ENCODE results near the gene CHAF1B.
"Not testable (repeated sequence)": the region's sequence is repeated elsewhere in the genome, so short reads cannot be mapped to it uniquely, and the experiment has no call there.

Gene CHAF1B

DNA sequence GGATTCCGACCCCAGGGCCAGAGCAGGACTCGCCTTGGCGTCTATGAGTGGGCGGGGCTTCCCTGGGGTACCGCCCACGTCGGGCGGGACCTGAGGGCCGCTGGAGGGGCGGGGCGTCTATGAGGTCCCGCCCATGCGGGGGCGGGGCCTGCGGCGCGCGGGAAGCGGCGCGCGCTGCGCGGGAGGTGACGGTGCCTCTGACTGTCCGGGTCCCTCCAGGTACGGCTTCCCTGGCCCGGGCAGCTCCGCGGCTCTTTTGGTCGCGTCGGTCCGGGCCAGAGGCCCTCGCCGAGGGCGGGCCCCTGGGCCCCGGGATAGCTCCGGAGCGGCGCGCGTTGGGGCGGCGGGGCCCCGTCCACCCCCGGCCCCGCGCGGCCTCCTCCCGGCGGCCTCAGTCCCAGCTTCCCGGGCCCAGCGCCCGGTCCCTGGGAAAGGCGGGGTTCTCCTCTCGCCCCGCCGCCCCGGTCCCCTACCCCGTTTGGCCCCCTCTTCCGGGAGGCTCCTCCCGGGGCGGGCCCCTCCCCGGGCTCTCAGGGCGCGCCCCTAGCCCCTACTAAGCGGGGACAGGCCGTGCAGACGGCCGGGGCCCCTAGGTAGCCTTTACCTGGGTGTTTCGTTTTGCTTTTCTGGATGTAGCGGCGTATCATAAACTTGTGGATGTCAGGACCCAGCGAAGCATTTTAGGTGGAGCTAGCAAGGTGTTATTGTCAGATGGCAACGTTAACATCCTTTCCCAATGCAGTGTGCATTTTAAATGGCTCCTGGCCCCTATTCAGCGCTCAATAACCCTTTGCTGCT is at the start of gene CHAF1B:
CHAF1B (plus strand) TSS at position 160 of the 798 bp plus-strand sequence. CDS start 745 bp downstream, outside the sequence.
- peak; percentile 80 for DNase-seq (ENCODE audit: low read depth, low spot score)

GRCh38 chr21:36337099-36337509 is 48.1 kb upstream of the CHAF1B start:
- Histone ChIP-seq H3K4me3 (ENCODE audit: insufficient read length, low read depth) (no peak overlapping the region), H3K4me1 (ENCODE audit: insufficient read depth, insufficient read length) (no peaks in the 10 kb centered on the region), H3K9me3 (ENCODE audit: insufficient read depth, low read length) (no peaks in the 10 kb centered on the region), H3K27me3 (ENCODE audit: insufficient read depth, insufficient read length) (no peaks in the 10 kb centered on the region), H3K36me3 (ENCODE audit: insufficient read depth, insufficient read length, low read length) (peaks cover 62% of the 10 kb centered on the region), H3K9ac (ENCODE audit: insufficient read length, low read depth) (no peak overlapping the region)
- DNase-seq (ENCODE audit: low read depth, low spot score): no peak
- no peak for TF ChIP-seq ZNF274 (IDR thresholded peaks at IDR 0.05; ENCODE audit: low read depth, low read length)
- TF ChIP-seq YY1 (IDR thresholded peaks at IDR 0.05; ENCODE audit: insufficient read depth, insufficient read length): no peak
- no peak for TF ChIP-seq SUZ12 (IDR thresholded peaks at IDR 0.05; ENCODE audit: extremely low read depth, insufficient read depth, insufficient read length)

More for the DNA sequence above, at the start of gene CHAF1B:
- Histone ChIP-seq H3K4me1 (ENCODE audit: insufficient read depth, insufficient read length) (peaks cover 2% of the 10 kb centered on the region), H3K36me3 (ENCODE audit: insufficient read depth, insufficient read length, low read length) (peaks cover 34% of the 10 kb centered on the region), H3K9me3 (ENCODE audit: insufficient read depth, low read length) (no peaks in the 10 kb centered on the region), H3K4me3 (ENCODE audit: insufficient read length, low read depth) (peak within 1 kb of the TSS; percentile 73), H3K27me3 (ENCODE audit: insufficient read depth, insufficient read length) (peaks cover 10% of the 10 kb centered on the region), H3K9ac (ENCODE audit: insufficient read length, low read depth) (peak within 1 kb of the TSS; percentile 82)
- TF ChIP-seq SUZ12 (IDR thresholded peaks at IDR 0.05; ENCODE audit: extremely low read depth, insufficient read depth, insufficient read length) (no peak), ZNF274 (IDR thresholded peaks at IDR 0.05; ENCODE audit: low read depth, low read length) (no peak), YY1 (IDR thresholded peaks at IDR 0.05; ENCODE audit: insufficient read depth, insufficient read length) (no peak)

- no peak overlapping the region for H3K9ac ChIP-seq (ENCODE audit: insufficient read length, low read depth)
- H3K4me3 ChIP-seq (ENCODE audit: insufficient read length, low read depth): no peak overlapping the region
- H3K9me3 ChIP-seq (ENCODE audit: insufficient read depth, low read length): no peaks in the 10 kb centered on the region
- DNase-seq (ENCODE audit: low read depth, low spot score): no peak
- peaks cover 78% of the 10 kb centered on the region for H3K36me3 ChIP-seq (ENCODE audit: insufficient read depth, insufficient read length, low read length)
- no peaks in the 10 kb centered on the region for H3K27me3 ChIP-seq (ENCODE audit: insufficient read depth, insufficient read length)
- TF ChIP-seq SUZ12 (IDR thresholded peaks at IDR 0.05; ENCODE audit: extremely low read depth, insufficient read depth, insufficient read length) (no peak), YY1 (IDR thresholded peaks at IDR 0.05; ENCODE audit: insufficient read depth, insufficient read length) (no peak), ZNF274 (IDR thresholded peaks at IDR 0.05; ENCODE audit: low read depth, low read length) (no peak)
- no peaks in the 10 kb centered on the region for H3K4me1 ChIP-seq (ENCODE audit: insufficient read depth, insufficient read length)
Observed at GRCh38 chr21:36338975-36339374, 46.2 kb upstream of the CHAF1B start.

DNA sequence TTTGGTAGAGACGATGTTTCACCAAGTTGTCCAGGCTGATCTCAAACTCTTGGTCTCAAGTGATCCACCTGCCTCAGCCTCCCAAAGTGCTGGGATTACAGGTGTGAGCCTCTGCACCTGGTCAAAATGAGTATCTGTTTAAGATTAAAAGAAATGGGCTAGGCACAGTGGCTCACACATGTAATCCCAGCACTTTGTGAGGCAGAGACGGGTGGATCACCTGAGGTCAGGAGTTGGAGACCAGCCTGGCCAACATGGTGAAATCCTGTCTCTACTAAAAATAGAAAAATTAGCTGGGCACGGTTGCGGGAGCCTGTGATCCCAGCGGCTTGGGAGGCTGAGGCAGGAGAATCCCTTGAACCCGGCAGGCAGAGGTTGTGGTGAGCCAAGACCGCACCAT is 42.6 kb upstream of the CHAF1B start:
- not testable (repeated sequence) for DNase-seq (ENCODE audit: low read depth, low spot score); H3K4me1 ChIP-seq (ENCODE audit: insufficient read depth, insufficient read length); H3K27me3 ChIP-seq (ENCODE audit: insufficient read depth, insufficient read length); H3K4me3 ChIP-seq (ENCODE audit: insufficient read length, low read depth); H3K9ac ChIP-seq (ENCODE audit: insufficient read length, low read depth); H3K9me3 ChIP-seq (ENCODE audit: insufficient read depth, low read length)
- H3K36me3 ChIP-seq (ENCODE audit: insufficient read depth, insufficient read length, low read length): peaks cover 94% of the 10 kb centered on the region

- Histone ChIP-seq H3K9me3 (ENCODE audit: insufficient read depth, low read length) (no peaks in the 10 kb centered on the region), H3K36me3 (ENCODE audit: insufficient read depth, insufficient read length, low read length) (peaks cover 88% of the 10 kb centered on the region), H3K4me3 (ENCODE audit: insufficient read length, low read depth) (no peak overlapping the region), H3K9ac (ENCODE audit: insufficient read length, low read depth) (no peak overlapping the region), H3K4me1 (ENCODE audit: insufficient read depth, insufficient read length) (no peaks in the 10 kb centered on the region), H3K27me3 (ENCODE audit: insufficient read depth, insufficient read length) (no peaks in the 10 kb centered on the region)
- no peak for DNase-seq (ENCODE audit: low read depth, low spot score)
- TF ChIP-seq YY1 (IDR thresholded peaks at IDR 0.05; ENCODE audit: insufficient read depth, insufficient read length) (no peak), ZNF274 (IDR thresholded peaks at IDR 0.05; ENCODE audit: low read depth, low read length) (no peak), SUZ12 (IDR thresholded peaks at IDR 0.05; ENCODE audit: extremely low read depth, insufficient read depth, insufficient read length) (no peak)
Observed at GRCh38 chr21:36344931-36345330, 40.3 kb upstream of the CHAF1B start.

- Histone ChIP-seq H3K9ac (ENCODE audit: insufficient read length, low read depth) (no peak overlapping the region), H3K27me3 (ENCODE audit: insufficient read depth, insufficient read length) (no peaks in the 10 kb centered on the region), H3K36me3 (ENCODE audit: insufficient read depth, insufficient read length, low read length) (peaks cover 89% of the 10 kb centered on the region), H3K9me3 (ENCODE audit: insufficient read depth, low read length) (no peaks in the 10 kb centered on the region), H3K4me1 (ENCODE audit: insufficient read depth, insufficient read length) (no peaks in the 10 kb centered on the region), H3K4me3 (ENCODE audit: insufficient read length, low read depth) (no peak overlapping the region)
- no peak for DNase-seq (ENCODE audit: low read depth, low spot score)
- no peak for TF ChIP-seq SUZ12 (IDR thresholded peaks at IDR 0.05; ENCODE audit: extremely low read depth, insufficient read depth, insufficient read length)
- TF ChIP-seq YY1 (IDR thresholded peaks at IDR 0.05; ENCODE audit: insufficient read depth, insufficient read length): no peak
- TF ChIP-seq ZNF274 (IDR thresholded peaks at IDR 0.05; ENCODE audit: low read depth, low read length): no peak
Observed at GRCh38 chr21:36347278-36347961, 37.8 kb upstream of the CHAF1B start.

GRCh38 chr21:36347962-36348328 is 37.2 kb upstream of the CHAF1B start:
- H3K9ac ChIP-seq (ENCODE audit: insufficient read length, low read depth): no peak overlapping the region
- H3K9me3 ChIP-seq (ENCODE audit: insufficient read depth, low read length): no peaks in the 10 kb centered on the region
- H3K27me3 ChIP-seq (ENCODE audit: insufficient read depth, insufficient read length): no peaks in the 10 kb centered on the region
- no peak overlapping the region for H3K4me3 ChIP-seq (ENCODE audit: insufficient read length, low read depth)
- DNase-seq (ENCODE audit: low read depth, low spot score): no peak
- H3K36me3 ChIP-seq (ENCODE audit: insufficient read depth, insufficient read length, low read length): peaks cover 90% of the 10 kb centered on the region
- TF ChIP-seq SUZ12 (IDR thresholded peaks at IDR 0.05; ENCODE audit: extremely low read depth, insufficient read depth, insufficient read length) (no peak), YY1 (IDR thresholded peaks at IDR 0.05; ENCODE audit: insufficient read depth, insufficient read length) (no peak)
- no peaks in the 10 kb centered on the region for H3K4me1 ChIP-seq (ENCODE audit: insufficient read depth, insufficient read length)
